Motor neuron (in vitro differentiated cells): Measurements from ENCODE around the gene ADGRL3. TPM values are rescaled to one million over a fixed set of nuclear protein-coding genes. Genes with fewer than 3 reads are reported as not detected.

Experiments used
- ATAC-seq, 8 experiments: fragments of 200-7000 bp; cut with Tn5 transposase; replicated peaks in 6 of 8; 2 replicates each; pipeline ENCODE4 v1.8.0; 2021; ENCODE audit warnings: mild to moderate bottlenecking in 8 of 8, moderate library complexity in 8 of 8
- H3K27ac ChIP-seq, 2 donors: fragments of 250-450 bp; sonication (Bioruptor Pico); 2 replicates each; pipeline ENCODE4 v1.9.0; 2021; ENCODE audit warnings: antibody characterized with exemption in 2 of 2, mild to moderate bottlenecking in 2 of 2, moderate library complexity in 1 of 2
- H3K4me1 ChIP-seq, 2 donors: fragments of 250-450 bp; sonication (Bioruptor Pico); replicated peaks in 1 of 2; 2 replicates each; pipeline ENCODE4 v1.6.1; 2021; ENCODE audit warnings: antibody characterized with exemption in 2 of 2, mild to moderate bottlenecking in 2 of 2, moderate library complexity in 1 of 2
- H3K4me3 ChIP-seq, 5 donors: fragments of 250-450 bp; sonication (Bioruptor Pico); 2 replicates each; pipeline ENCODE4 v1.9.0; 2021; ENCODE audit warnings: antibody characterized with exemption in 5 of 5, mild to moderate bottlenecking in 5 of 5, moderate library complexity in 4 of 5
- WGBS, 10 experiments: fragments of 450-650 bp; shearing (Covaris generic); methylation state at CpG; one replicate each; pipeline ENCODE4 v1.0.0; 2022; 5-methylcytosine and 5-hydroxymethylcytosine counted together
- in situ Hi-C, 9 experiments: fragments of 400-800 bp; cut with MboI; loops; one replicate each; pipeline ENCODE4 v1.15.0; 2021; ENCODE audit warnings: low sequenced_read_pairs in 9 of 9, low pct_unique_long_range_greater_than_20kb in 2 of 9; ENCODE audit not compliant: unreplicated experiment in 9 of 9
- total RNA-seq, 8 experiments: library from RNA; unstranded; fragments of 300-600 nt; gene quantifications; 2 replicates each; pipeline versions ENCODE4 v1.2.3 to v1.2.4, GENCODE V29; 2022

ADGRL3 gene
- total RNA-seq, 8 experiments from 2014 or later, result 0.15 to 117 (median 70.8) TPM

- H3K4me1 ChIP-seq, result peaks cover 0 to 7% of the 10 kb centered on the region in 2 donors
- no peak for ATAC-seq
- no peak overlapping the region for H3K27ac ChIP-seq
- in situ Hi-C loops, result no loop called here
- no peak overlapping the region for H3K4me3 ChIP-seq
Measured at GRCh38 chr4:61891953-61892352, 691.8 kb downstream of the ADGRL3 start.

GRCh38 chr4:61896634-61897033, 696.5 kb downstream of the ADGRL3 start:
- H3K4me3 ChIP-seq, result no peak overlapping the region
- in situ Hi-C loops, result no loop called here
- H3K4me1 ChIP-seq, result peaks cover 0 to 11% of the 10 kb centered on the region in 2 donors
- H3K27ac ChIP-seq, result no peak overlapping the region
- WGBS, 10 experiments, result 0 to 91% (median 52%) methylated on average over 1 to 2 of the region's 2 CpGs
- ATAC-seq, result peak in 6 of 8 experiments; percentile 12 to 91 (median 52)

- in situ Hi-C loops, result no loop called here
- Histone ChIP-seq H3K27ac (no peak overlapping the region), H3K4me1 (peaks cover 9 to 14% of the 10 kb centered on the region in 2 donors), H3K4me3 (no peak overlapping the region)
- ATAC-seq, result no peak
- 14 to 100% (median 86%) methylated on average over 2 to 4 of the region's 4 CpGs for WGBS, 10 experiments
Measured at GRCh38 chr4:61909031-61909430, 708.9 kb downstream of the ADGRL3 start.

GRCh38 chr4:61911313-61911756, 711.2 kb downstream of the ADGRL3 start:
- in situ Hi-C loops, result no loop called here
- 0 to 29% (median 0%) methylated on average over 1 to 2 of the region's 2 CpGs; no CpG with 5 or more reads in 2 of the 10 experiments for WGBS, 10 experiments
- no peak overlapping the region for H3K27ac ChIP-seq
- ATAC-seq, result peak in 5 of 8 experiments; percentile 49 to 90 (median 77)
- peaks cover 9 to 14% of the 10 kb centered on the region in 2 donors for H3K4me1 ChIP-seq
- no peak overlapping the region for H3K4me3 ChIP-seq

GRCh38 chr4:61913619-61914018, 713.5 kb downstream of the ADGRL3 start:
- H3K4me3 ChIP-seq, result no peak overlapping the region
- peaks cover 9 to 14% of the 10 kb centered on the region in 2 donors for H3K4me1 ChIP-seq
- in situ Hi-C loops, result no loop called here
- WGBS, 10 experiments, result 0 to 100% (median 85%) methylated on average over 2 of the region's 2 CpGs
- peak in 1 of 8 experiments; percentile 50 for ATAC-seq
- H3K27ac ChIP-seq, result no peak overlapping the region

- Histone ChIP-seq H3K4me1 (peaks cover 9 to 24% of the 10 kb centered on the region in 2 donors), H3K27ac (no peak overlapping the region), H3K4me3 (no peak overlapping the region)
- ATAC-seq, result no peak
- in situ Hi-C loops, result no loop called here
- 0 to 100% (median 83%) methylated on average over 1 of the region's 1 CpG for WGBS, 10 experiments
Measured at GRCh38 chr4:61915501-61915900, 715.4 kb downstream of the ADGRL3 start.

GRCh38 chr4:61918507-61918906, 718.4 kb downstream of the ADGRL3 start:
- Histone ChIP-seq H3K4me3 (no peak overlapping the region), H3K27ac (no peak overlapping the region), H3K4me1 (peaks cover 0 to 11% of the 10 kb centered on the region in 2 donors)
- in situ Hi-C loops, result no loop called here
- no peak for ATAC-seq

- Histone ChIP-seq H3K4me1 (peaks cover 0 to 11% of the 10 kb centered on the region in 2 donors), H3K27ac (no peak overlapping the region), H3K4me3 (no peak overlapping the region)
- peak in 5 of 8 experiments; percentile 74 to 97 (median 81) for ATAC-seq
- 0 to 36% (median 13%) methylated on average over 1 to 2 of the region's 2 CpGs; no CpG with 5 or more reads in 1 of the 10 experiments for WGBS, 10 experiments
- in situ Hi-C loops, result no loop called here
Measured at GRCh38 chr4:61918987-61919386, 718.9 kb downstream of the ADGRL3 start.

GRCh38 chr4:61919561-61919960, 719.4 kb downstream of the ADGRL3 start:
- no peak overlapping the region for H3K4me3 ChIP-seq
- in situ Hi-C loops, result no loop called here
- no peak overlapping the region for H3K27ac ChIP-seq
- no peak for ATAC-seq
- peaks cover 0 to 11% of the 10 kb centered on the region in 2 donors for H3K4me1 ChIP-seq
- WGBS, 10 experiments, result 0 to 79% (median 46%) methylated on average over 1 to 3 of the region's 3 CpGs

GRCh38 chr4:61921920-61922319, 721.8 kb downstream of the ADGRL3 start:
- whole genome bisulfite sequencing, 10 experiments, result 0 to 100% (median 55%) methylated on average over 1 to 2 of the region's 2 CpGs; no CpG with 5 or more reads in 2 of the 10 experiments
- no peak for ATAC-seq

GRCh38 chr4:61922766-61923165, 722.6 kb downstream of the ADGRL3 start:
- Histone ChIP-seq H3K4me3 (no peak overlapping the region), H3K27ac (no peak overlapping the region), H3K4me1 (peaks cover 0 to 11% of the 10 kb centered on the region in 2 donors)
- in situ Hi-C loops, result no loop called here
- no peak for ATAC-seq
- 3 to 100% (median 82%) methylated on average over 1 to 4 of the region's 4 CpGs for WGBS, 10 experiments

More at GRCh38 chr4:61921920-61922319, 721.8 kb downstream of the ADGRL3 start:
- no peak overlapping the region for H3K4me3 ChIP-seq
- in situ Hi-C loops, result no loop called here
- peaks cover 0 to 11% of the 10 kb centered on the region in 2 donors for H3K4me1 ChIP-seq
- H3K27ac ChIP-seq, result no peak overlapping the region

- Histone ChIP-seq H3K27ac (no peak overlapping the region), H3K4me1 (peaks cover 0 to 11% of the 10 kb centered on the region in 2 donors)
- in situ Hi-C loops, result no loop called here
Measured at GRCh38 chr4:61923179-61923578, 723.1 kb downstream of the ADGRL3 start.

GRCh38 chr4:61924131-61924530, 724.0 kb downstream of the ADGRL3 start:
- Histone ChIP-seq H3K27ac (no peak overlapping the region), H3K4me1 (peaks cover 0 to 8% of the 10 kb centered on the region in 2 donors), H3K4me3 (no peak overlapping the region)
- ATAC-seq, result no peak
- in situ Hi-C loops, result no loop called here
- whole genome bisulfite sequencing, 10 experiments, result 0 to 100% (median 83%) methylated on average over 1 of the region's 1 CpG; no CpG with 5 or more reads in 5 of the 10 experiments

More at GRCh38 chr4:61923179-61923578, 723.1 kb downstream of the ADGRL3 start:
- no peak for ATAC-seq
- no peak overlapping the region for H3K4me3 ChIP-seq
- 0 to 100% (median 64%) methylated on average over 1 to 3 of the region's 3 CpGs; no CpG with 5 or more reads in 1 of the 10 experiments for WGBS, 10 experiments

- Histone ChIP-seq H3K27ac (no peak overlapping the region), H3K4me1 (peaks cover 0 to 4% of the 10 kb centered on the region in 2 donors), H3K4me3 (no peak overlapping the region)
- 14 to 86% (median 50%) methylated on average over 1 of the region's 1 CpG; no CpG with 5 or more reads in 3 of the 10 experiments for WGBS, 10 experiments
- in situ Hi-C loops, result no loop called here
- ATAC-seq, result peak in 2 of 8 experiments; percentile 21 to 80
Measured at GRCh38 chr4:61933527-61933926, 733.4 kb downstream of the ADGRL3 start.
